IMR-90 (cell line): ENCODE data around the gene LMOD1.

Experiments
- CEBPB ChIP-seq: IDR thresholded peaks from 2 replicates; pipeline ENCODE4 v1.6.1; 2012; ENCODE audit warnings: low read depth, low read length, improper control_type of control experiment
- RCOR1 ChIP-seq: IDR thresholded peaks from 2 replicates; pipeline ENCODE4 v1.6.1; 2012; ENCODE audit warnings: mild to moderate bottlenecking, low read length, improper control_type of control experiment; ENCODE audit not compliant: insufficient replicate concordance
- TF ChIP-seq, protein P1 (sequence below): conservative IDR thresholded peaks from 2 replicates; pipeline ENCODE4 v1.5.1; 2012; ENCODE audit warnings: mild to moderate bottlenecking, low read depth, low read length, improper control_type of control experiment

GRCh38 chr1:201905234-201905890, 41.0 kb downstream of the LMOD1 start:
- TF ChIP-seq RCOR1 (no peak), CEBPB (no peak)
- TF ChIP-seq, protein P1, sequence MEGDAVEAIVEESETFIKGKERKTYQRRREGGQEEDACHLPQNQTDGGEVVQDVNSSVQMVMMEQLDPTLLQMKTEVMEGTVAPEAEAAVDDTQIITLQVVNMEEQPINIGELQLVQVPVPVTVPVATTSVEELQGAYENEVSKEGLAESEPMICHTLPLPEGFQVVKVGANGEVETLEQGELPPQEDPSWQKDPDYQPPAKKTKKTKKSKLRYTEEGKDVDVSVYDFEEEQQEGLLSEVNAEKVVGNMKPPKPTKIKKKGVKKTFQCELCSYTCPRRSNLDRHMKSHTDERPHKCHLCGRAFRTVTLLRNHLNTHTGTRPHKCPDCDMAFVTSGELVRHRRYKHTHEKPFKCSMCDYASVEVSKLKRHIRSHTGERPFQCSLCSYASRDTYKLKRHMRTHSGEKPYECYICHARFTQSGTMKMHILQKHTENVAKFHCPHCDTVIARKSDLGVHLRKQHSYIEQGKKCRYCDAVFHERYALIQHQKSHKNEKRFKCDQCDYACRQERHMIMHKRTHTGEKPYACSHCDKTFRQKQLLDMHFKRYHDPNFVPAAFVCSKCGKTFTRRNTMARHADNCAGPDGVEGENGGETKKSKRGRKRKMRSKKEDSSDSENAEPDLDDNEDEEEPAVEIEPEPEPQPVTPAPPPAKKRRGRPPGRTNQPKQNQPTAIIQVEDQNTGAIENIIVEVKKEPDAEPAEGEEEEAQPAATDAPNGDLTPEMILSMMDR: no peak
